B cell (primary cell): ENCODE measurements around the gene ZNF423. TPM values are rescaled to one million over a fixed set of nuclear protein-coding genes. Genes with fewer than 3 reads are reported as not detected.

ENCODE experiments used
- ATAC-seq: fragments of 200-7000 bp; cut with Tn5 transposase; one replicate; pipeline ENCODE4 v1.10.0; 2021; ENCODE audit warnings: low read depth, mild to moderate bottlenecking, moderate number of reproducible peaks, moderate library complexity
- CTCF ChIA-PET: fragments of 350-600 bp; sonication (Branson Sonifier 250); formaldehyde crosslinking; loops from one replicate; lab custom pipeline; 2021; ENCODE audit warnings: antibody characterized with exemption, inconsistent platforms; lab: Charles Lee
- POLR2A ChIA-PET: fragments of 350-600 bp; sonication (Branson Sonifier 250); formaldehyde crosslinking; loops from one replicate; lab custom pipeline; 2021; ENCODE audit warnings: antibody characterized with exemption; lab: Charles Lee
- DNase-seq: peaks from one replicate; pipeline ENCODE4 v3.0.0; 2013
- H2AFZ ChIP-seq: 2 replicates; pipeline ENCODE4 v1.6.1; 2012; ENCODE audit warnings: mild to moderate bottlenecking, low read depth, low read length; ENCODE audit not compliant: insufficient read depth, poor library complexity, severe bottlenecking
- H3K27ac ChIP-seq, 2 donors: 1 replicate in 1 of 2; 2 replicates in 1 of 2; pipeline ENCODE4 v1.5.1; 2012 to 2013; ENCODE audit warnings: low read length in 2 of 2, mild to moderate bottlenecking in 2 of 2, moderate library complexity in 1 of 2
- H3K27me3 ChIP-seq, 4 experiments: fragments of 200-600 bp in 1 of 4; sonication (generic) in 1 of 4; replicated peaks in 1 of 4; 1 replicate in 2 of 4; 2 replicates in 2 of 4; pipeline versions ENCODE4 v1.6.1 to v1.7.0; 2013 to 2016; ENCODE audit warnings: low read length in 3 of 4, mild to moderate bottlenecking in 2 of 4, mixed read lengths in 1 of 4, moderate library complexity in 1 of 4; ENCODE audit not compliant: insufficient read depth in 4 of 4, control insufficient read depth in 3 of 4; ENCODE audit errors: control extremely low read depth in 1 of 4
- H3K36me3 ChIP-seq, 2 experiments: replicated peaks in 1 of 2; 1 replicate in 1 of 2; 2 replicates in 1 of 2; pipeline versions ENCODE4 v1.6.1 to v1.7.1; 2013; ENCODE audit warnings: low read length in 1 of 2; ENCODE audit not compliant: insufficient read depth in 2 of 2, control insufficient read depth in 1 of 2; ENCODE audit errors: control extremely low read depth in 1 of 2, extremely low read depth in 1 of 2
- H3K4me1 ChIP-seq, 2 donors: fragments of 200-600 bp in 1 of 2; sonication (generic) in 1 of 2; 1 replicate in 1 of 2; 2 replicates in 1 of 2; pipeline versions ENCODE4 v1.5.1 to v1.6.1; 2013 to 2017; ENCODE audit warnings: low read length in 2 of 2; ENCODE audit not compliant: control insufficient read depth in 2 of 2, insufficient read depth in 2 of 2
- H3K4me2 ChIP-seq: replicated peaks from 2 replicates; pipeline ENCODE3; 2012; ENCODE audit warnings: mild to moderate bottlenecking, low read depth, low read length; ENCODE audit not compliant: poor library complexity, severe bottlenecking
- H3K4me3 ChIP-seq, 5 experiments: fragments of 200-600 bp in 1 of 5; sonication (generic) in 1 of 5; 1 replicate in 3 of 5; 2 replicates in 2 of 5; pipeline versions ENCODE4 v1.5.1 to v1.7.0; 2011 to 2016; ENCODE audit warnings: low read length in 4 of 5, mild to moderate bottlenecking in 4 of 5, low read depth in 2 of 5, control low read depth in 1 of 5, moderate library complexity in 1 of 5; ENCODE audit not compliant: insufficient read depth in 1 of 5; ENCODE audit errors: control extremely low read depth in 1 of 5, extremely low read depth in 1 of 5
- H3K79me2 ChIP-seq: fragments of 200-600 bp; sonication (generic); one replicate; pipeline ENCODE4 v1.6.0; 2016; ENCODE audit warnings: low read length; ENCODE audit not compliant: control insufficient read depth, insufficient read depth
- H3K9ac ChIP-seq: fragments of 200-600 bp; sonication (generic); 2 replicates; pipeline ENCODE4 v1.6.1; 2017; ENCODE audit warnings: mild to moderate bottlenecking, low read length, moderate library complexity
- H3K9me3 ChIP-seq, 3 donors: one replicate each; pipeline versions ENCODE4 v1.6.1 to v1.7.1; 2013; ENCODE audit warnings: low read length in 2 of 3; ENCODE audit not compliant: control insufficient read depth in 2 of 3, insufficient read depth in 1 of 3; ENCODE audit errors: control extremely low read depth in 1 of 3
- H4K20me1 ChIP-seq: 2 replicates; pipeline ENCODE4 v1.6.0; 2012; ENCODE audit warnings: mild to moderate bottlenecking, low read length; ENCODE audit not compliant: insufficient read depth, control insufficient read depth, poor library complexity, severe bottlenecking
- H3K27ac Mint-ChIP-seq: one replicate; pipeline ENCODE4 v1.8.0; 2021; ENCODE audit warnings: mixed read lengths
- H3K27me3 Mint-ChIP-seq: one replicate; pipeline ENCODE4 v1.8.0; 2021; ENCODE audit warnings: mixed read lengths
- H3K4me1 Mint-ChIP-seq: one replicate; pipeline ENCODE4 v1.8.0; 2021; ENCODE audit warnings: mixed read lengths
- H3K4me3 Mint-ChIP-seq: one replicate; pipeline ENCODE4 v1.8.0; 2021; ENCODE audit warnings: mixed read lengths
- H3K9me3 Mint-ChIP-seq: one replicate; pipeline ENCODE4 v1.8.0; 2022; ENCODE audit warnings: mixed read lengths; ENCODE audit not compliant: insufficient read depth
- EZH2 ChIP-seq: IDR thresholded peaks from 2 replicates; pipeline ENCODE4 v1.6.1; 2012; ENCODE audit warnings: borderline replicate concordance, low read depth, mild to moderate bottlenecking, moderate library complexity, low read length; ENCODE audit not compliant: insufficient read depth, poor library complexity, severe bottlenecking
- WGBS: methylation state at CpG from one replicate; pipeline ENCODE4 v1.1.5; 2013; ENCODE audit warnings: missing lambda C conversion rate; ENCODE audit not compliant: insufficient coverage; 5-methylcytosine and 5-hydroxymethylcytosine counted together
- intact Hi-C: fragments of 100-400 bp; cut with micrococcal nuclease; formaldehyde crosslinking; loops from one replicate; pipeline ENCODE4 v1.10.0; 2022
- polyA plus RNA-seq: library from polyadenylated mRNA; depleted of rRNA; stranded (reverse); fragments of >200 nt; gene quantifications from 2 replicates; pipeline ENCODE4 v1.2.3, GENCODE V29; 2012
- total RNA-seq, 2 donors: library from RNA; stranded (reverse); fragments of 120-200 nt in 1 of 2; gene quantifications; 1 replicate in 1 of 2; 2 replicates in 1 of 2; pipeline versions ENCODE4 v1.2.3 to v1.2.4, GENCODE V29; 2013 to 2022
- TF ChIP-seq, protein P1 (sequence below): fragments of 200-600 bp; IDR thresholded peaks from one replicate; pipeline ENCODE4 v1.8.0; 2022; ENCODE audit warnings: antibody characterized with exemption, mild to moderate bottlenecking

ZNF423 gene
- total and polyA plus RNA-seq, 2 donors (not counting 1 experiment from before 2014, with no cell fraction given) = not detected

DNA sequence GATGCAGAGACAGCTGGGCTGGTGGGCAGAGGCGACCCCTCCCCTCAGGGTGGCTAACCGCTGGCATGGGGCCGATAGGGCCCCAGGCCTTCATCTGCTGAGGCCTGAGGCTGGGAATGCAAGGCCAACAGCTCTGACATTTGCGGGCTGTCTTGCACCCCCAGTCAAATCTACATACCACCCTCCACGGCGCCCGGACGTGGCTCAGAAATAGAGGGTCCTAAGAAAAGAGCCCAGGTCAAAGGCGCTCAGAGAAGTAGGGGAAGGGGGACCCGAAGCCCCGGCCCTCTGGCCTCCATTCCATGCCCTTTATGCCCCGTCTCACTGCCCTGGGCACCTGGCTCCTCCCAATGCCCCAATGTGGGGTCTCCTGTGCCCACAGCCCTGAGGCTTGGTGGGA is 340.1 kb downstream of the ZNF423 start:
- Histone ChIP-seq H3K27me3 (no peaks in the 10 kb centered on the region), H3K4me2 (no peak overlapping the region), H3K27ac (no peak overlapping the region), H3K9me3 (no peaks in the 10 kb centered on the region), H4K20me1 (no peaks in the 10 kb centered on the region), H2AFZ (no peak overlapping the region), H3K4me1 (no peaks in the 10 kb centered on the region), H3K4me3 (no peak overlapping the region), H3K9ac (no peak overlapping the region), H3K79me2 (no peaks in the 10 kb centered on the region), H3K36me3 (no peaks in the 10 kb centered on the region)
- no peak for ATAC-seq
- Mint-ChIP-seq H3K4me3 (no peak overlapping the region), H3K9me3 (no peaks in the 10 kb centered on the region), H3K4me1 (no peaks in the 10 kb centered on the region), H3K27ac (no peak overlapping the region), H3K27me3 (no peaks in the 10 kb centered on the region)
- intact Hi-C loops = no loop called here
- TF ChIP-seq, protein P1, sequence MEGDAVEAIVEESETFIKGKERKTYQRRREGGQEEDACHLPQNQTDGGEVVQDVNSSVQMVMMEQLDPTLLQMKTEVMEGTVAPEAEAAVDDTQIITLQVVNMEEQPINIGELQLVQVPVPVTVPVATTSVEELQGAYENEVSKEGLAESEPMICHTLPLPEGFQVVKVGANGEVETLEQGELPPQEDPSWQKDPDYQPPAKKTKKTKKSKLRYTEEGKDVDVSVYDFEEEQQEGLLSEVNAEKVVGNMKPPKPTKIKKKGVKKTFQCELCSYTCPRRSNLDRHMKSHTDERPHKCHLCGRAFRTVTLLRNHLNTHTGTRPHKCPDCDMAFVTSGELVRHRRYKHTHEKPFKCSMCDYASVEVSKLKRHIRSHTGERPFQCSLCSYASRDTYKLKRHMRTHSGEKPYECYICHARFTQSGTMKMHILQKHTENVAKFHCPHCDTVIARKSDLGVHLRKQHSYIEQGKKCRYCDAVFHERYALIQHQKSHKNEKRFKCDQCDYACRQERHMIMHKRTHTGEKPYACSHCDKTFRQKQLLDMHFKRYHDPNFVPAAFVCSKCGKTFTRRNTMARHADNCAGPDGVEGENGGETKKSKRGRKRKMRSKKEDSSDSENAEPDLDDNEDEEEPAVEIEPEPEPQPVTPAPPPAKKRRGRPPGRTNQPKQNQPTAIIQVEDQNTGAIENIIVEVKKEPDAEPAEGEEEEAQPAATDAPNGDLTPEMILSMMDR = no peak
- no peak for TF ChIP-seq EZH2
- no peak for DNase-seq
- POLR2A ChIA-PET = no interaction called here
- 88% methylated on average over 8 of the region's 12 CpGs for WGBS
- CTCF ChIA-PET = no interaction called here

DNA sequence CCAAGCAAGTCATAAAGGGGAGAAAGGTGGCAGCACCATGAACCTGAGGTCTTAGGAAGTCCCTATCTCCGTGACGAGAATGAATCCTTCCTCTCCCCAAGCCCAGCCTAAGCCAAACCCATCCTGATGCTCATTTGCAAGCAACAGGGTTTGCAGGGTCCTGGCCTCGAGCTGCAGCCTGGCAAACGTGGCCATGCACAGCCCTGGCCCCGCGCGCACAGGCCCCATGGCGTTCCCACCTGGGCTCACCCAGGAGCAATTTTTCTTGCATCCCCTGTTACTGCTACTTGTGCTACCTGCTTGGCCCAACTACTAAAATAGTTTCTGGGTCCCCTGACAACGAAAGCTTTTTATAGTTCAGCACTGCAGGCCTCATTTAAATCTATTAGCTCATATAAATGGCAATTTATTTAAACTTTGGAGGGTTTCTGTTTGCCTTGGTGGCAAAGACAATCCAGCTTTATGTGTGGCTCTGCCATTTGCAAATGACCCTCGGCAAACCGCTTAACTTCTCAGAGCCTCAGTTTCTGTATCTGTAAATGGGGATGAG is 340.8 kb downstream of the ZNF423 start:
- ATAC-seq = no peak
- no peak overlapping the region for H3K4me2 ChIP-seq

More for the DNA sequence above, 340.8 kb downstream of the ZNF423 start:
- CTCF ChIA-PET = no interaction called here
- no peaks in the 10 kb centered on the region for H3K36me3 ChIP-seq
- DNase-seq = no peak
- Mint-ChIP-seq H3K4me1 (no peaks in the 10 kb centered on the region), H3K27me3 (no peaks in the 10 kb centered on the region), H3K4me3 (no peak overlapping the region), H3K27ac (no peak overlapping the region), H3K9me3 (no peaks in the 10 kb centered on the region)
- H3K27me3 ChIP-seq = no peaks in the 10 kb centered on the region
- 90% methylated on average over 10 of the region's 11 CpGs for WGBS
- H3K79me2 ChIP-seq = no peaks in the 10 kb centered on the region
- intact Hi-C loops = no loop called here
- H3K9ac ChIP-seq = no peak overlapping the region
- H3K27ac ChIP-seq = no peak overlapping the region
- no peak overlapping the region for H3K4me3 ChIP-seq
- no peaks in the 10 kb centered on the region for H3K9me3 ChIP-seq
- no peak overlapping the region for H2AFZ ChIP-seq
- no peak for TF ChIP-seq EZH2
- TF ChIP-seq, protein P1 = no peak
- POLR2A ChIA-PET = no interaction called here
- H3K4me1 ChIP-seq = no peaks in the 10 kb centered on the region
- H4K20me1 ChIP-seq = no peaks in the 10 kb centered on the region
